H1 (cell line): ENCODE data around the gene PINK1. TPM values are rescaled to one million over a fixed set of nuclear protein-coding genes. Genes with fewer than 3 reads are reported as not detected.

Source experiments
- CTCF ChIA-PET: fragments of 300-600 bp; sonication (Branson Sonifier 250); formaldehyde crosslinking; loops from one replicate; lab custom pipeline; 2021; ENCODE audit not compliant: partially characterized antibody; lab: Charles Lee
- POLR2A ChIA-PET: fragments of 300-600 bp; sonication (Branson Sonifier 250); formaldehyde crosslinking; loops from one replicate; lab custom pipeline; 2021; ENCODE audit warnings: inconsistent platforms; ENCODE audit not compliant: partially characterized antibody; lab: Charles Lee
- DNase-seq, 2 experiments: peaks; one replicate each; pipeline versions ENCODE4 v3.0.0 to v3.0.0-alpha.2; 2010 to 2022; ENCODE audit warnings: low spot score in 2 of 2, low read depth in 1 of 2, mixed read lengths in 1 of 2
- FAIRE-seq: peaks from 2 replicates; lab custom pipeline; 2011; peaks lifted over from hg19 to GRCh38; lab: Jason Lieb, UNC
- H2AFZ ChIP-seq: 2 replicates; pipeline ENCODE4 v1.8.1; 2012; ENCODE audit warnings: low read length, inconsistent platforms
- H2AK5ac ChIP-seq: 2 replicates; pipeline ENCODE4 v1.6.1; 2013; ENCODE audit warnings: low read depth, low read length
- H2BK120ac ChIP-seq: replicated peaks from 2 replicates; pipeline ENCODE3; 2013; ENCODE audit warnings: low read depth, low read length, inconsistent platforms
- H2BK12ac ChIP-seq: 2 replicates; pipeline ENCODE4 v1.6.1; 2013; ENCODE audit warnings: low read depth, low read length
- H2BK15ac ChIP-seq: 2 replicates; pipeline ENCODE4 v1.6.1; 2013; ENCODE audit warnings: low read length
- H2BK20ac ChIP-seq: 2 replicates; pipeline ENCODE4 v1.6.1; 2013; ENCODE audit warnings: low read length
- H2BK5ac ChIP-seq: 2 replicates; pipeline ENCODE4 v1.6.1; 2013; ENCODE audit warnings: low read depth, low read length
- H3K14ac ChIP-seq: 2 replicates; pipeline ENCODE4 v1.6.1; 2013; ENCODE audit warnings: inconsistent platforms; ENCODE audit not compliant: insufficient read length
- H3K18ac ChIP-seq: 2 replicates; pipeline ENCODE4 v1.6.1; 2013; ENCODE audit warnings: low read length; ENCODE audit errors: extremely low read depth
- H3K23ac ChIP-seq: 2 replicates; pipeline ENCODE4 v1.6.1; 2013; ENCODE audit warnings: inconsistent platforms; ENCODE audit not compliant: insufficient read length
- H3K23me2 ChIP-seq: 2 replicates; pipeline ENCODE4 v1.6.1; 2013; ENCODE audit warnings: low read depth, low read length
- H3K27ac ChIP-seq: 2 replicates; pipeline ENCODE4 v1.6.1; 2011; ENCODE audit warnings: low read depth, low read length, inconsistent platforms
- H3K27me3 ChIP-seq, 4 experiments: replicated peaks in 1 of 4; 1 replicate in 1 of 4; 2 replicates in 3 of 4; pipeline versions ENCODE4 v1.6.1 to v1.8.1; 2011 to 2013; ENCODE audit warnings: low read length in 3 of 4, mild to moderate bottlenecking in 3 of 4, inconsistent platforms in 2 of 4, mixed read lengths in 2 of 4, moderate library complexity in 1 of 4; ENCODE audit not compliant: control insufficient read depth in 3 of 4, insufficient read depth in 3 of 4; ENCODE audit errors: extremely low read depth in 1 of 4
- H3K36me3 ChIP-seq, 4 experiments: 2 replicates each; pipeline versions ENCODE4 v1.6.1 to v1.8.1; 2011 to 2013; ENCODE audit warnings: mild to moderate bottlenecking in 4 of 4, low read length in 3 of 4, moderate library complexity in 2 of 4, control low read depth in 1 of 4, inconsistent platforms in 1 of 4; ENCODE audit not compliant: insufficient read depth in 4 of 4, control insufficient read depth in 2 of 4
- H3K4ac ChIP-seq: replicated peaks from 2 replicates; pipeline ENCODE3; 2013; ENCODE audit warnings: low read length, low read depth, mixed read lengths, inconsistent platforms; ENCODE audit not compliant: insufficient read length
- H3K4me1 ChIP-seq, 4 experiments: replicated peaks in 1 of 4; 1 replicate in 1 of 4; 2 replicates in 3 of 4; pipeline versions ENCODE4 v1.6.1 to v1.8.1; 2011 to 2013; ENCODE audit warnings: low read length in 3 of 4, inconsistent platforms in 2 of 4, mixed read lengths in 1 of 4; ENCODE audit not compliant: insufficient read depth in 4 of 4, control insufficient read depth in 3 of 4
- H3K4me2 ChIP-seq, 2 experiments: 2 replicates each; pipeline versions ENCODE4 v1.6.1 to v1.8.1; 2011 to 2013; ENCODE audit warnings: low read depth in 2 of 2, low read length in 2 of 2, control low read depth in 1 of 2, inconsistent platforms in 1 of 2, mild to moderate bottlenecking in 1 of 2; ENCODE audit not compliant: insufficient read depth in 1 of 2
- H3K4me3 ChIP-seq, 4 experiments: fragments of 200-600, 300-600 bp in 1 of 4; sonication (generic), shearing (Covaris generic), sonication (Bioruptor Twin) in 1 of 4; 2 replicates each; pipeline versions ENCODE4 v1.5.1 to v1.8.1; 2011 to 2016; ENCODE audit warnings: low read length in 4 of 4, low read depth in 3 of 4, control low read depth in 2 of 4, inconsistent platforms in 2 of 4, mild to moderate bottlenecking in 2 of 4, mixed read lengths in 1 of 4, moderate library complexity in 1 of 4; ENCODE audit not compliant: insufficient read depth in 2 of 4; ENCODE audit errors: extremely low read depth in 1 of 4
- H3K56ac ChIP-seq: replicated peaks from 2 replicates; pipeline ENCODE3; 2013; ENCODE audit warnings: low read depth, mild to moderate bottlenecking, mixed read lengths, low read length, inconsistent platforms; ENCODE audit not compliant: insufficient read length
- H3K79me1 ChIP-seq: 2 replicates; pipeline ENCODE4 v1.6.1; 2013; ENCODE audit warnings: low read depth, low read length, control low read depth
- H3K79me2 ChIP-seq, 2 experiments: 2 replicates each; pipeline versions ENCODE4 v1.6.1 to v1.8.1; 2012 to 2013; ENCODE audit warnings: low read length in 2 of 2, mild to moderate bottlenecking in 2 of 2, inconsistent platforms in 1 of 2; ENCODE audit not compliant: insufficient read depth in 2 of 2, control insufficient read depth in 1 of 2
- H3K9ac ChIP-seq, 4 experiments: replicated peaks in 1 of 4; 1 replicate in 1 of 4; 2 replicates in 3 of 4; pipeline versions ENCODE4 v1.6.1 to v1.8.1; 2011 to 2013; ENCODE audit warnings: low read depth in 3 of 4, low read length in 3 of 4, control low read depth in 2 of 4, mild to moderate bottlenecking in 2 of 4, moderate library complexity in 2 of 4, inconsistent platforms in 1 of 4; ENCODE audit errors: extremely low read depth in 1 of 4
- H3K9me3 ChIP-seq, 2 experiments: 2 replicates each; pipeline versions ENCODE4 v1.6.1 to v1.8.1; 2012 to 2013; ENCODE audit warnings: mild to moderate bottlenecking in 2 of 2, moderate library complexity in 2 of 2, control low read depth in 1 of 2, inconsistent platforms in 1 of 2, low read depth in 1 of 2, low read length in 1 of 2, mixed read lengths in 1 of 2; ENCODE audit not compliant: insufficient read depth in 2 of 2
- H4K20me1 ChIP-seq, 2 experiments: replicated peaks in 1 of 2; 2 replicates each; pipeline versions ENCODE3 to v1.8.1; 2011 to 2013; ENCODE audit warnings: inconsistent platforms in 2 of 2, low read length in 2 of 2, mild to moderate bottlenecking in 1 of 2; ENCODE audit not compliant: insufficient read depth in 2 of 2, control insufficient read depth in 1 of 2
- H4K5ac ChIP-seq: 2 replicates; pipeline ENCODE4 v1.6.1; 2013; ENCODE audit warnings: low read length, low read depth, mixed read lengths, inconsistent platforms; ENCODE audit not compliant: insufficient read length
- H4K8ac ChIP-seq: 2 replicates; pipeline ENCODE4 v1.8.0; 2013; ENCODE audit warnings: mild to moderate bottlenecking, moderate library complexity, low read length, inconsistent platforms; ENCODE audit not compliant: insufficient read depth; ENCODE audit errors: extremely low read depth
- H4K91ac ChIP-seq: replicated peaks from 2 replicates; pipeline ENCODE3; 2013; ENCODE audit warnings: low read length, mixed read lengths, inconsistent platforms; ENCODE audit not compliant: insufficient read length
- BACH1 ChIP-seq: IDR thresholded peaks from 2 replicates; pipeline ENCODE4 v1.6.1; 2012; ENCODE audit warnings: low read length, improper control_type of control experiment
- CBX8 ChIP-seq: fragments of 300-800, 300-1000 bp; sonication (generic); IDR thresholded peaks from 2 replicates; pipeline ENCODE4 v1.7.1; 2016; ENCODE audit warnings: low read depth, low read length, borderline replicate concordance
- CHD1 ChIP-seq: IDR thresholded peaks from 2 replicates; pipeline ENCODE4 v1.6.1; 2012; ENCODE audit warnings: low read depth, low read length, improper control_type of control experiment
- CTCF ChIP-seq, 3 experiments: IDR thresholded peaks; 1 replicate in 2 of 3; 2 replicates in 1 of 3; pipeline versions ENCODE4 v1.5.1 to v1.6.1; 2011; ENCODE audit warnings: low read length in 3 of 3, mild to moderate bottlenecking in 3 of 3, inconsistent platforms in 2 of 3, low read depth in 1 of 3, moderate library complexity in 1 of 3; ENCODE audit not compliant: insufficient read depth in 1 of 3; ENCODE audit errors: control extremely low read depth in 1 of 3
- E2F6 ChIP-seq: IDR thresholded peaks from 2 replicates; pipeline ENCODE4 v1.6.1; 2012; ENCODE audit warnings: inconsistent platforms
- JUND ChIP-seq: IDR thresholded peaks from 2 replicates; pipeline ENCODE4 v1.6.1; 2011; ENCODE audit warnings: mild to moderate bottlenecking, improper control_type of control experiment, low read length
- MAX ChIP-seq: IDR thresholded peaks from 2 replicates; pipeline ENCODE4 v1.6.1; 2012; ENCODE audit warnings: inconsistent platforms
- RBBP5 ChIP-seq: IDR thresholded peaks from 2 replicates; pipeline ENCODE4 v1.7.1; 2012; ENCODE audit warnings: low read depth, mild to moderate bottlenecking, inconsistent platforms, low read length, moderate library complexity, borderline replicate concordance
- RXRA ChIP-seq: IDR thresholded peaks from 2 replicates; pipeline ENCODE4 v1.6.1; 2011; ENCODE audit warnings: low read depth, mild to moderate bottlenecking, low read length, moderate library complexity; ENCODE audit not compliant: insufficient read depth
- WGBS, 2 experiments: shearing (Covaris generic) in 1 of 2; methylation state at CpG; one replicate each; pipeline versions ENCODE4 v1.1.6 to v1.1.7; 2013 to 2015; ENCODE audit warnings: low lambda C conversion rate in 2 of 2, mixed read lengths in 2 of 2, inconsistent platforms in 1 of 2, low coverage in 1 of 2, missing lambda C conversion rate in 1 of 2; ENCODE audit not compliant: insufficient replicate concordance in 2 of 2, insufficient coverage in 1 of 2, insufficient read length in 1 of 2; ENCODE audit errors: extremely low coverage in 1 of 2, missing lambda C conversion rate in 1 of 2; 5-methylcytosine and 5-hydroxymethylcytosine counted together
- polyA plus RNA-seq, 7 experiments: library from polyadenylated mRNA; depleted of rRNA in 3 of 7; stranded (reverse) in 5 of 7; unstranded in 2 of 7; fragments of >200 nt in 5 of 7; fragments of 200-250 nt in 2 of 7; gene quantifications; 1 replicate in 5 of 7; 2 replicates in 1 of 7; 4 replicates in 1 of 7; pipeline versions ENCODE4 v1.2.1 to v1.2.3, GENCODE V29; 2011 to 2013; ENCODE audit warnings: missing spikeins in 2 of 7, mixed read lengths in 2 of 7
- total RNA-seq: library from RNA; stranded (reverse); fragmentation: NEBNext Ultra II Directional; extraction: Animal tissue kit (Norgen Biotek cat#: 25700); gene quantifications from 2 replicates; pipeline ENCODE4 v1.2.1, GENCODE V29; 2021

Gene PINK1
- total and polyA plus RNA-seq, 2 of the 8 experiments (the other 6 are each of a cell fraction or from before 2014, with no cell fraction given): 16.1 to 19.3 TPM

- Histone ChIP-seq H3K23me2 (peaks cover 12% of the 10 kb centered on the region), H3K4me3 (no peak overlapping the region), H3K79me2 (peaks cover 9 to 49% of the 10 kb centered on the region in 2 experiments), H3K4ac (no peak overlapping the region), H3K14ac (no peak overlapping the region), H2BK5ac (no peak overlapping the region), H4K91ac (no peak overlapping the region), H2AFZ (no peak overlapping the region), H3K9ac (no peak overlapping the region), H3K9me3 (no peaks in the 10 kb centered on the region), H3K27me3 (no peaks in the 10 kb centered on the region), H3K79me1 (peaks cover 10% of the 10 kb centered on the region), H4K20me1 (peaks cover 6 to 24% of the 10 kb centered on the region in 2 experiments), H3K18ac (no peak overlapping the region), H2BK15ac (no peak overlapping the region), H3K4me1 (peaks cover 0 to 9% (median 4%) of the 10 kb centered on the region in 4 experiments; a peak in 4 of 7 replicates), H3K23ac (no peak overlapping the region), H4K5ac (no peak overlapping the region), H2AK5ac (no peak overlapping the region), H3K4me2 (no peak overlapping the region), H3K56ac (no peak overlapping the region), H3K27ac (no peak overlapping the region), H2BK20ac (no peak overlapping the region), H4K8ac (no peak overlapping the region), H2BK120ac (no peak overlapping the region), H3K36me3 (peaks cover 15 to 45% (median 38%) of the 10 kb centered on the region in 4 experiments), H2BK12ac (no peak overlapping the region)
- ChIA-PET POLR2A (interaction anchor here (1.0 kb wide), 1 partner anchor 8 kb away, joined by 3 read pairs; no protein-coding TSS in a partner anchor), CTCF (interaction anchor here (0.5 to 1.9 kb wide), 5 partner anchors 9 to 92 kb away, joined by 3 to 4 read pairs (median 4); no protein-coding TSS in a partner anchor)
- FAIRE-seq: no peak
- no peak for DNase-seq
- WGBS, 2 experiments: 94% methylated on average over 15 of the region's 16 CpGs; no CpG with 5 or more reads in 1 of the 2 experiments
- TF ChIP-seq CTCF (IDR thresholded peaks at IDR 0.05; ENCODE audit: control extremely low read depth in 1 of 3, insufficient read depth in 1 of 3, low read depth in 1 of 3, low read length in 3 of 3) (no peak), RBBP5 (no peak), MAX (no peak), RXRA (no peak), E2F6 (no peak), CHD1 (no peak), BACH1 (no peak), CBX8 (no peak), JUND (no peak)
These were observed 25.1 kb downstream of the PINK1 start for GRCh38 chr1:20658166-20658915.
